GM20431 (cell line): ENCODE results near the gene ELAVL1.
"Not testable (repeated sequence)": the region's sequence is repeated elsewhere in the genome, so short reads cannot be mapped to it uniquely, and the experiment has no call there.

Experiments
- in situ Hi-C: fragments of 300-500 bp; cut with MseI, MboI; formaldehyde crosslinking; loops from one replicate; pipeline ENCODE4 v1.15.0; 2020; ENCODE audit warnings: low sequenced_read_pairs; ENCODE audit not compliant: unreplicated experiment

Gene ELAVL1

GRCh38 chr19:7943444-7944176, 61.8 kb downstream of the ELAVL1 start, which contains the start of gene TIMM44:
Gene TIMM44 (minus strand): TSS chr19:7943666. CDS start chr19:7943651, 15 bp downstream.
- in situ Hi-C loops: no loop called here

GRCh38 chr19:7942981-7943443, 62.4 kb downstream of the ELAVL1 start:
- in situ Hi-C loops: no loop called here

DNA sequence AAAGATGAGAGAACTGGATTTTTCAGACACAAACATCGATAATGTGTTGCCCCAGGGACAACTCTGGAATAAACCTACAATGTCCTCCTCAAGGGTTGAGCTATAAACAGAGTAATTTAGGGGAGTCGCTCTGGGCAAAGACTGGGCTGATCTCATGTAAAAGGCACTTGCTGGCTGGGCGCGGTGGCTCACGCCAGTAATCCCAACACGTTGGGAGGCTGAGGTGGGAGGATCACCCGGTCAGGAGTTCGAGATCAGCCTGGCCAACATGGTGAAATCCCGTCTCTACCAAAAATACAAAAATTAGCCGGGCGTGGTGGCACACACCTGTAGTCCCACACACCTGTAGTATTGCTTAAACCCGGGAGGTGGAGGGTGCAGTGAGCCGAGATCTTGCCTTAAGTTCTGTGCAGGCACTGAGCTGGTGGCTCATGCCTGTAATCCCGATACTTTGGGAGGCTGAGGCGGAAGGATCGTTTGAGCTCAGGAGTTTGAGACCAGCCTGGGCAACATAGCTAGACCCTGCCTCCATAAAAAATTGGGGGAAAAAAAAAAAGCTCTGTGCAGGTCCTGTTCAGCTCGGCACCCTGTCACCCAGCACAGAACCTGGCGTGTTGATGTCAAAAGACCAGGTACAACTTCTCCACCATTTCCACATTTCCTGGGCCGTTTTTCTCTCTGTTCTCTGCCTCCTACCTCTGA, 63.4 kb downstream of the ELAVL1 start:
- in situ Hi-C loops: no loop called here

DNA sequence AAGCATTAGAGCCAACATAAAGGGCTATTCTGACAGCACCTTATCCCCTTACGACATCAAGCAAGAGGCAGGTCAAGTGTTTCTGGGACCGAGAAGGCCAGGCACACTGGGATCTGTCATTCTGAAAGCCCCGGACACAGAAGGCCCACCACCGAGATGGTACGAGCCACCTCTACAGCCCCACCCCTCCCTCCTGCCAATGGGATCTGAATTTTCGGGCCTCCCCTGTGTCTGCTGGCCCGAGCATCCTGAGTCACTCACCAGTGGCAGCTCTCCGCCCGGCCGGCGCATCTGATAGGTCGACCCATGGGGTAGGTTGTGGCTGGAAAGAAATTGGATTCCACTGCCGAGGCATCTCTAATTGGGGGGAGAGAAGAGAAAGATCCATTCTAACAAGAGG, 64.6 kb downstream of the ELAVL1 start:
- in situ Hi-C loops: no loop called here

DNA sequence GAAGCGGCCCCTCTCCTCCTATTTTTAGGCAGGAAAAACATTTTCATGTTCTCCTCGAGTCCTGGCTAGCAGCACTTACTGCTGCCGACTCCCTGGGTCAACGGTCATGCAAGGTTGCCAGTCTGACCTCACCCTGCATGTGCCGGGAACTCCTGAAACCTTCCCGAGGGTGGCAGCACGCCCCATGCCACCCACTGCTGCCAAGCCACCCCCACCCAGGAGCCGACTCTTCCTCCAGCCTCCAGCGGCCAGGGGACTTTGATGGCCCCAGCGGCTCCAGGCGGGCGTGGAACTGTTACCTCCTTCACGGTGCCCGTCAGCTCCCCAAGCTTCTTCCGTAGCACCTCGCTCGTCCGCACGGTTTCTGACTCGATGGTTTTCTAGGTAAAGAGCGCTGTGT, 70.7 kb downstream of the ELAVL1 start:
- in situ Hi-C loops: no loop called here

DNA sequence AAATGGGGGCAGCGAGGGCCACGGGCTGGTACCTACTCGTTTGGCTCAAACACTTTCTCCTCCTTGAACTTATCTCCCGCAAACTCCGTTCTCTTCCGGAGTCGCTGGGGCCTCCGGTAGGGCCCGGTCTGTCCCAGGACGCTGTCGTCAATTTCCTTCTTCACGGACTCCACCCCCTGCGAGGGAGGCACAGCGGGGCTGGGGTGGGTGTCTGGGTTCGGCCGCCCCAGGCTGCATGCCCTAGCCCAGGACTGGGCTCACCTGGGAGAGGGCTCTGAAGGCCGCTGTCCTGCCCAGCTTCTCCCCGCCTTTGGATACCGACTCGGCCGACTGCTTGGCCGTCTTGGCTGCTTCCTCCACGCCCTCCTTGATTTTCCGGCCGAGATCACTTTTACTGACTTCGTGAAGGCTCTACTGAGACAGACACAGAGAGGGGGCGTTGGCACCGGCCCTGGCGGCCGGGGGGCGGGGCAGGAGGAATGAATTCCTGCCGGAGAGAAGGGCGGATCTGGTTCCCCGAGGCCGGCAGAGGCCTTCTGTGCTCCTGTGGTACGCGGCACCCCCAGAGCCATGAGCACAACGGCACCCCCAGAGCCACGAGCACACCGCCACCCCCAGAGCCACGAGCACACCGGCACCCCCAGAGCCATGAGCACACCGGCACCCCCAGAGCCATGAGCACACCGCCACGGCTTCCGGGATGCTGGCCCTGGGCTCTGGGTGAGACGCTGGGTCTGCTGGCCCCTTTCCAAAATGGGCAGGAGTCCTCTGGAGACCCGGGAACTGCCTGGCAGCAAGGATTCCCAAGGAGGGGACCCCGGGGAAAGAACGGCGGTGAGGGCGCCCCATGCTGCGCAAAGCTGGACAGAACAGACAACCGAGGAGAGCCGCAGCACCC, 71.4 kb downstream of the ELAVL1 start:
- in situ Hi-C loops: no loop called here

DNA sequence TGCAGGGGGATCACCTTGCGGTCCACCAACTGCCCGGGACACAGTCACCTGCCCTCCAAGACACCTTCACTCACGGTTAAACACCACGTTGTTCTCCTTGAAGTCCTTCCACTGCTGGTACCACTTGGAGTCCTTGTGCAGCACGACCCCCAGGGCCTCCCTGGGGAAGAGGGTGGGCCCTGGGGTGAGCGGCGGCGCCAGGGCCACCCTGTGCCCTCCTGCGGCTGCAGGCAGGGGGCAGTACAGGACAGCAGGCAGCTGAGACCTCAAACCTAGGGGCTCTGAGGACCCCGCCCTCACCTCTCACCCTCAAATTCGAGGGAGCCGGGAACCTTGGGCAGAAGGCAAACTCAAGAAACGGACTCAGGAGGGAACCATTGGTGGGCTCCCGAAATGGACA, 72.0 kb downstream of the ELAVL1 start:
- in situ Hi-C loops: no loop called here

DNA sequence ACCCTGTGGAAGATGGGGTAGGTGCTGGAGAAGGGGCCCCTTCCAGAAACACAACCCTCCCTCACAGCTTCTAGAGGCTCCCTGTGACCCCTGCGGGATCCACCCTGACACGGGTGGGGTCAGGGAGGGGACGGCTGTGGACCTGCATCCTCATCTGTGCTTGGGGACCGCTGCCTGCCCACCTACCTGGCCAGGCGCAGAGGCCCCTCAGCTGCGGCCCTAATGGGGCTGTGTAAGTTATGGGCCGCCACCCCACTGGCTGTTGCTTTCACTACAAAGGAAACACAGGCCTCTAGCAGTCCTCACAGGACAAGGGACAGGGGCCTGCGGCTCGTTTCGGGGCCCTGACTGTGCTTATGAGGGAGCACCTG, 72.5 kb downstream of the ELAVL1 start:
- in situ Hi-C loops: no loop called here

GRCh38 chr19:7932276-7932929, 73.0 kb downstream of the ELAVL1 start:
- in situ Hi-C loops: no loop called here

GRCh38 chr19:7931221-7932061, 74.0 kb downstream of the ELAVL1 start:
- in situ Hi-C loops: no loop called here

DNA sequence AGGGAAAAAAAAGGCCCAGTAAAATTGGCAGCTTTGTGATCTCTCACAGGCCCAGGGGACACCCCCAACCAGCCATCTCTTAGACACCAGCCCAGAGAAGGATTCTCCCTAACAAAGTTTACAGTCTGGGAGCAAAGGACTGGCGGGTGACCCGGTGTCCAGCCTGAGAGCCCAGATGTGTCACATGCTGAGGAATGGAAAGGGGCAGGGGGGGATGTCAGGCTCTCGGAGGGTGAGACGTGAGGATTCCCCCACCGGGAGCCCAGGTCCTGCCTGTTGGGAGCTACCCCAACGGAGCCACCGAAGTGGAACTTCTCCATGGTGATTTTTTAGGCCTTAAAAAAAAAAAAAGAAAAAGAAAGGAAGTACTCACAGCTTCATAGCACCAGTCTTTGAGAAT, 74.7 kb downstream of the ELAVL1 start:
- in situ Hi-C loops: no loop called here

DNA sequence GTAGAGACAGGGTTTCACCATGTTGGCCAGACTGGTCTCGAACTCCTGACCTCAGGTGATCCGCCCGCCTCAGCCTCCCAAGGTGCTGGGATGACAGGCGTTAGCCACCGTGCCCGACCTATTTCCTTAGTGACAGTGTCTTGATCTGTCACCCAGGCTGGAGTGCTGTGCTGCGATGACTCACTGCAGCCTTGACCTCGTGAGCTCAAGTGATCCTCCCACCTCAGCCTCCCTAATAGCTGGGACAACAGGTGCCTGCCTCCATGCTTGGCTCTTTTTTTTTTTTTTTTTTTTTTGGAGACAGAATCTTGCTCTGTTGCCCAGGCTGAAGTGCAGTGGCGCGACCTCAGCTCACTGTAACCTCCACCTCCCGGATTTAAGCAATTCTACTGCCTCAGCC, 75.4 kb downstream of the ELAVL1 start:
- in situ Hi-C loops: not testable (repeated sequence)

- in situ Hi-C loops: no loop called here
These were observed 76.4 kb downstream of the ELAVL1 start for GRCh38 chr19:7928741-7929701.

GRCh38 chr19:7928334-7928706, 77.1 kb downstream of the ELAVL1 start:
- in situ Hi-C loops: no loop called here

DNA sequence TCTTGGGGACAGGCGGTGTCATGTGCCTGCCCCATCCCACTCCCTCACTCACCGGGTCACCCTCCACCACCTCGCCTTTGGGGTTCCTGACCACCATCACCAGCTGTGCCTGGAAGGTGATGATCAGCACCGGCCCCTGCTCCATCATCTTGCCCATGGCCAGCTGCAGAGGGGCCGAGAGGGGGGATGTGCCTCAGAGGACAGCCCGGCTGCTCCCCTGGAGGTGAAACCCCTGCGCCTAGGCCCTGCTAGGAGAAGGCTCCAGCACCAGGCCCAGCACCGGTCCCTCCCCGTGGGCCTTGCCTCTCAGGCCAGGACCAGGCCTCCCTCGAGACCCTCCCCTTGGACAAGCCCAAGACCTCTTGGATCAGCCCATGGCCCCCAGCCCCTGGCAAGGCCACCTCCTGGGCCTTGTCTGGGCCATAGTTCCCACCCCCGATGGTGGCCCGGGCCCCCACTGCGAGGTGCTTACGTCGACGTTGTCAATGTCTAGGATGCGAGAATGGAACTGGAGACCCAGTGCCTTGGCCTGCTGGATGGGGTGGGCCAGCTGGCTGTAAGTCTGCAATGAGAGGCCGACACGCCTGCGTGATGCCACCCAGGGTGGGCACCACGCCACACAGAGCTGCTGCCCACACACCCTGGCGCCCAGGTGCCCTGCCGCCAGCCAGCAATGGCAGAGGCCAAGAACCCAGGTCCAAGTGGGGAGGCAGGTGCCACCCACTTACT, 77.7 kb downstream of the ELAVL1 start:
- in situ Hi-C loops: no loop called here

DNA sequence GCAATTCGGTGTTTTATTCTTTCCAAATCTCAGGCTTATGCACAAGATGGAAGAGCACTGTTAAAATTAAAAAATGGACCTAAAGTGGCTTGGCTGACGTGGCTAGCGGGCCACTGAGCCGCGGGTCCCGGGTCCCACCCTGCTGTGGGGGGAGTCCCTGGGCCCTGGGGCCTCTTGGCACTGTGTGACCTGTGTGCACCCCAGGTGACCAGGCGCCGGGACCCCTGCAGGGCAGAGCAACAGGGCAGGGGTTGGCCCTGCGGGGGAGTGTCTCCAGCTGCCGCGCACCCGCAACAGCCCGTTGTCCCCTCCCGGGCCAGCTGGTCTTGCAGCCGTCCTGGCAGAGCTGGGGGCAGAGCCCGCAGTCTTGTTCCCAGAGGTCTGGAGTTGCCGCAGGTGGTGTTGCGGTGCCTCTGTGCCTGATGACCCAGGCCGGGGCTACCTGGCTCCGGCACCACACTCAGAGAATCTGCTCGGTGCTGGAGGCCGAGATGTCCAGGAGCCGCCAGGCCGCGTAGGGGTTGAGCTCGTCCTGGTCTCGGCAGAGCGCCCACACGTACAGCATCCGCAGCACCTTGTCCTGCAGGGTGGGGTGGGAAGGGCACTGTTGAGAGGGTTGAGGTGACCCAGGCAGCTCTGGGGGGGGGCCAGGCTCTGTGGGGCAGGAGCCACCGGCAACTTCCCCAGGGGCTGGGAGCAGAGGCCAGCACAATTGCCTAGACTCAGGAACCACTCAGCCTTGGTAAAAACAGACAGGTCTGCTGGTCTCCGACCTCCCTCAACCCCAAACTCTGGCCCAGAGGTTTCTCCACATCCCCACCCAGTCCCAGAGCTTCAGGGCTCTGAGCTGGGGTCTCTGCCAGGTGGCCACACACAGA, 78.5 kb downstream of the ELAVL1 start:
- in situ Hi-C loops: no loop called here
